Stimulated activated CD4-positive, alpha-beta T cell treated with anti-CD3 and anti-CD28 coated beads, Interleukin-15, amount 100 ng/mL, for 24 hours (primary cell): ENCODE measurements around the gene NUDT3.
A peak's percentile ranks its signal among the peaks of the same experiment; 100 is the strongest.
"Not testable (repeated sequence)": the region's sequence is repeated elsewhere in the genome, so short reads cannot be mapped to it uniquely, and the experiment has no call there.

Experiments
- DNase-seq: peaks from one replicate; pipeline ENCODE4 v3.0.0-alpha.2; 2020

NUDT3 gene

DNA sequence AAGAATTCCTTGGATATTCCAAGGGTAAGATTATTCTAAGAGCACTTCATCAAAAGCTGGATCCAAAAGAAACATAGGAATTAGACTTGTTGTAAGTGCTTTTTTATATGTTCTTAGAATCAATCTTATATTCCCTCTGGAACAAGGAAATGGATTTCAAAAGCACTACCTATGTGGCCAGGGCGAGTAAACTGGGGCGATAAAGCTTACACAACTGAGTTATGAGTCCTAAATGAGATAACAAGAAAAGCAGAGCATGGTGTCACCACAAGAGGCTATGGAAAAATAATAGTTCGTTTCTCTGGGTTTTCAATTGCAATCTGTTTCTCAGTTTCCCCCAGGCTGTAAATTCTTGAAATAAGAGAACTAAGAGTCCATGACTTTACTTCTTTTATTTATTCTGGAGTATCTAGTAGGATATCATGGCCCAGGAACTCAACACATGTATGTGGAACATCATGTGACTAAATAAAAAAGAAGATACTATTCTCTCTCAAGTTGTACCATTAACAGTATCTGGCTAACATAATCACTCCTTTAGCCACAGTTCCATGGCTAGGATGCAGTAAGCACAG is 51.5 kb downstream of the NUDT3 start:
- DNase-seq, result no peak

DNA sequence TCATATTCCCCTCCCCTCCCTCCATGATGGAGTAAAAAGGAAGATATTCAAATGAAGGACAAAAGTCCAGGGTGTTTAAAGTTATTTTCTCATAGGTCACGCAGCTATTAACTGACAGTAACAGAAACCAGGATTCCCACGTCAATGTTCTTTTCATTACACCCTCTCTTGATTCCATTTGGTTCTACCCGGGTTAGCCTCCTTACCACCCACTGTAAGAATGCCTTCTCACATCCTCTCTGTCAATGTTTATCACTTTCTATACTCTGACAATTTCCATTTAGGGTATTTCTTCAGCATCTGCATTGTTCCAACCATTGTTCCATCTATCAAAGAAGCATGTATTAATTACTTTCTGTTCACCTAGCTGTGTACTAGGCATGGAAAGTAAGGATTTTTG is 52.1 kb downstream of the NUDT3 start:
- DNase-seq, result no peak

DNA sequence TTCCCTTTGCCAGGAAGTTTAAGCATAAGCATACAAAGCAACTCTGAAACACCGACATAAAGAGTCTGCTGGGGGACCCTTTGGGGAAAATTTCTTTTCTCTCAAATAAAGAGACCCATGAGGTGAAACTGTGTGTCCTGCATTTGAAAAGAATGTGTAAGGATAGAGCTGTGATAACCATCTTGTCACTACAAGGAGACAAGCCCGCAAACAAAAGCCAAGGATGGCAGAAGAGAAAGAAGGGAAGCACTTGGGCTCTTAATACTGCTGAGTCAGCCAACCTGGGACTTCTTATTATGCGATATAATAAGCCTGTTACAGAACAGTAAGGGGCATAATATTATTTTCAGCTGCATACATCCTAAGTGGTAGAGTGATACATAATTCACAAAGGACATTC is 52.5 kb downstream of the NUDT3 start:
- no peak for DNase-seq

DNA sequence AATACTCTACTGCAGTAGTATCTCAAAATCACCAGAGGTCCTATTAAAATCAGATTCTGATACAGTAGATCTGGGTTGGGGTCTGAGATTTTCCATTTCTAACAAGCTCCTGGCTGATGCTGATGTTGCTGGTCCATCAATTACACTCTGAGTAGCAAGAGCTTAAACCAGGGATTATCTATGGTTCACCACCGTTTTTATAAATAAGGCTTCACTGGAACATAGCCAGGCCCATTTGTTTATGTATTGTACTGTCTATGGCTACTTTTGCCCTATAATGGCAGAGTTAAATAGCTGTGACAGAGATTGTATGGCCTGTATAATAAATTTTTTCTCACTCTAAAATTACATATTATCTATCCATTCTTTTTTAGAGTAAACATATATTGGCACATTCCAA is 53.0 kb downstream of the NUDT3 start:
- DNase-seq, result no peak

DNA sequence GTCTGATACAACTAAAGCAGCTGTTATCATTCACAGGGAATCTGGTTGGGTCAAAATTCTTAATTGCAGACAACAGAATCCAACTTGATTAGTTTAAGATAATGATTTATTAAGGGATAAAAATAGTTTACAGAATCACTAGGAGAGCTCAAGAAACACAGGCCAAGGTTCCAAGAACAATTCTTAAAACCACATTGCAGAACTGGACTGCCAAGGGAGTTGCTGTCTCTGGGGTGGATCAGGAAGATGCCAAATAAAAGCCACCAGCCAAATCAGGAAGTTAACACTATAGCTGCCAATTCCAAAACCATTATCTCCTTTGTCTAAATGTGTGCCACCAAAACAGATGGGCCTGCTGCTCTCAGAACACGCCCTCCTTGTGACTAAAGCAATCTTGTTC is 53.7 kb downstream of the NUDT3 start:
- no peak for DNase-seq

DNA sequence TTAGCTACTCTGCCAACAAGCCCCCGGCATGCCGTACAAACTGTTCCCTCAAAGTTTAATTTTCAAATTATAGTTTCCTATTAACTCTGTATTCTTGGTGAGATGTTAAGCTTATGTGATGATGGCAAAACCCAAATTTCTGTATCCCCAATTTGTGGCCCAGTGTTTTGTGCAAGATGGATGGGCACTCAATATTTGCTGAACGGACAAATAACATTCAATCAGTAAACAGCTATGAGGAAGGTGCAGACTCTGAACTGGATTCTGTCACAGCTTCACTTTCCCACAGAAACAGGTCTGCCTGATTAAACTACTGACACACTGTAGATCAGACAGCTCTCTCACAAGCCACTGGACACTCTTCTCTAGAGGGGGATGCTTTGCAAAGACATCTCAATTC is 54.1 kb downstream of the NUDT3 start:
- no peak for DNase-seq

DNA sequence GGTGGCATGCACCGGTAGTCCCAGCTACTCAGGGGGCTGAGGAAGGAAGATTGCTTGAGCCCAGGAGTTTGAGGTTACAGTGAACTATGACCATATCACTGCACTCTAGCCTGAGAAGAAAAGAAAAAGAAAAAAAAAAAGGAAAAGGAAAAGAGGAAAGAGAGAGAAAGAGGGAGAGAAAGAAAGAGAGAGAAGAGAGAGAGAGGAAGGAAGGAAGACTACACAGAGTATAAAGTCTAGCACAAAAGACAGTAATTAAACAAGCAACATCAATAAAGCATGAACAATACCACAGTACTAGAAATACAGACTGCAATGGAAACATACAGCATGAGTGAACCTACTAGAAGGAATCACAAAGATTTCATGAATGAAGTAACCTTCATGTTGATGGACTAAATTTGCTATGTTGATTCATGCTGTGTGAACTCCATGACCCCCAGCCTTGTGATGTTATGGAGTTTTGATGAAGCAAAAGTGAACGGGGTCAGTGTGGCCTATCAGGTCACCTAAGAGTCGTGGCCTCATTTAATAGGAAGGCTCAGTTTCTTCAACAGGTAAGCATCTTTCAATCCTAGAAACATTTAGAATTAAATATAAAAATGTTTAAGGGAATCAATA is 57.6 kb downstream of the NUDT3 start:
- DNase-seq, result no peak

DNA sequence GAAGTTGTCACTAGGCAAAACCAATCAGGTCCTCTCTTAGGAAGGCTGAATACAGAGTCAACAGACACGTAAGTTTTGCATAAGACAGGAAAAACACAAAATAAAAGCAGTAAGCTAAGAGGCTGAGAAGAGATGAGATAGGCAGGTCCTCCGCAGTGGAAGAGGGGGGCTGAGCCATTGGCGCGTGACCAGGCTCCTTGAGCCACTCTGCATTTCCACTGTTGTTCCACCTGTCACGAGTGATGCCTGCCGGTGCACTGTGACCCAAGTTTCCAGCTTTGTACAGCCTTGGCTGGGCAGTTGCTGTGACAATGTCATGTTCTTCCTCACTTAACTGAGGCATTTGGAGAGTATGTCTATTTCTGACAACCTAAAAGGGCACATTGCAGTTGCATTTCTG is 58.6 kb downstream of the NUDT3 start:
- DNase-seq, result no peak

DNA sequence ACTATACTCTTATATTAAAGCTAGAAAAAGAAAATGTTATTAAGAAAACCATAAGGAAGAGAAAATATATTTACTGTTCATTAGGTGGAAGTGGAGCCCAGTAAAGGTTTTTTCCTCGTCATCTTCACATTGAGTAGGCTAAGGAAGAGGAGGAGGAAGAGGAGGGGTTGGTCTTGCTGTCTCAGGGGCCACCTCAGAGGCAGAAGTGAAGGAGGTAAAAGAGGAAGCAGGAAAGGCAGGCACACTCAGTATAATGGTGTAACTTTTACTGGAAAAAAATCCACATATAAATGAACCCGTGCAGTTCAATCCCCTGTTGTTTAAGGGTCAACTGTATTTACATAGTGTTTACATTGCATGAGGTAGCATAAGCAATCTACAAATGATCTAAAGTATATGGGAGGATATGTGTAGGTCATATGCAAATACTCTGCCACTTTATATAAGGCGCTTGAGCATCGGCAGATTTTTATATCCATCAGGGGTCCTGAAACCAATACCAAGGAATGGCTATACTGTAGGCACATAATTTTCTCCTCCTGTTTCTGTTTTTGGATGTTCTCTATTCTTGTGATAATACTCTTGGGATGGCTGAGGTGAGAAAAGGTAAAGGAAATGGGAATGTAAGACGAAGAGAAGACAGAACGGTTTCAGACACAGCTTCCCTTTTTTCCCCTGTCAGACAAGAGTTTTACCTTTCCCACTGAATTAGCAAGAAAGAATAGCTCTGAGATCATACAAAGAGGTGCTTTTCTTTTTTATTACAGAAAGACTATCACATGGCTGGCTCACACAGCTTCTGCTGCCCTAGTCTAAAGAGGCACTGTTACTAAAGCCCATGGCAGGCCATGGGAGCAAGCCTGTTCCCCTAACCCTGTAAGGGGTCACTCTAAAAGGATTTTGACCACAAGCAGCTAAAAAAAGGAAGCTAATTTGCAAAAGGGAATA is 59.9 kb downstream of the NUDT3 start:
- DNase-seq, result no peak

DNA sequence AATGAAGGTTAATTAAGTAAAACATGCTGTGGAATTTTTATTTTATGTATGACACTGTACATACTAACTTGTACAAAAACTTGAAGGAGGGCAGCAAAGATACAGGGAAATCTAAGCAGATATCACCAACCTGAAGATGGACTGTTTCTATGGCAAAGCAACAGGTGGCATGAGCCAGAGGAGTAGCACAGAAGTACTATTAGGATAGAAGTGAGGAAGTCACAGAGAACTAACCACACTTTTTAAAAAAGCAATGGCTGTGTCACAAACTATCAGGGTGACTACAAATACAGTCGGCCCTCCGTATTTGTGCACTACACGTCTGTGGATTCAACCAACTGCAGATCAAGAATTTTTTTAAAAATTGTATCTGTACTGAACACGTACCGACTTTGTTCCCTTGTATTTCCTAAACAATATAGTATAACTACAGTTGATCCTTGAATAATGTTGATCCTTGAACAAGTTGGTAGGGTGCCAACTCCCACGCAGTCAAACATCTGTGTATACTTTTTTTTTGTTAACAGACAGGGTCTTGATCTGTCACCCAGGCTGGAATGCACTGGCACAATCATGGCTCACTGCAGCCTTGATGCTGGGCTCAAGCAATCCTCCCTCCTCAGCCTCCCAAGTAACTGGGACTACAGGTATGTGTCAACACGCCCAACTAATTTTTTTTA is 61.0 kb downstream of the NUDT3 start:
- DNase-seq, result no peak

DNA sequence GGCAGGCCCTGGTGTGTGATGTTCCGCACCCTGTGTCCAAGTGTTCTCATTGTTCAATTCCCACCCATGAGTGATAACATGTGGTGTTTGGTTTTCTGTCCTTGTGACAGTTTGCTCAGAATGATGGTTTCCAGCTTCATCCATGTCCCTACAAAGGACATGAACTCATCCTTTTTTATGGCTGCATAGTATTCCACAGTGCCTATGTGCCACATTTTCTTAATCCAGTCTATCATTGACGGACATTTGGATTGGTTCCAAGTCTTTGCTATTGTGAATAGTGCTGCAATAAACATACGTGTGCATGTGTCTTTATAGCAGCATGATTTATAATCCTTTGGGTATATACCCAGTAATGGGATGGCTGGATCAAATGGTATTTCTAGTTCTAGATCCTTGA is 62.7 kb downstream of the NUDT3 start:
- DNase-seq, result not testable (repeated sequence)

DNA sequence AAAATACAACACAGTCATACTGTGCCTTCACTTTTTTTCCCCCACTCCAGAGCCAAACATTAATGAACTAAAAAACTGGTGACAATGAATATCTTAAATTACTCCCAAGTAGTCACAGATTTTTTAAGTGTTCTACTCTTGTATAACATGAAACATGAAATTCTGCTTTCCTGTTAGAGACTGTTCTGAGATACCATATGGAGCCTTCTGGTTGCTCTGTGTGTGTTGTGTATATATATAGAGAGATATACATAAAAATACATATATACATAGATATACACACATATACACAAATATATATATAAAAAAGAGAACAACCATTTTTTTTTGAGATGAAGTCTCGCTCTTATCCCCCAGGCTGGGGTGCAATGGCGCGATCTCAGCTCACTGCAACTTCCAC is 63.5 kb downstream of the NUDT3 start:
- DNase-seq, result no peak

DNA sequence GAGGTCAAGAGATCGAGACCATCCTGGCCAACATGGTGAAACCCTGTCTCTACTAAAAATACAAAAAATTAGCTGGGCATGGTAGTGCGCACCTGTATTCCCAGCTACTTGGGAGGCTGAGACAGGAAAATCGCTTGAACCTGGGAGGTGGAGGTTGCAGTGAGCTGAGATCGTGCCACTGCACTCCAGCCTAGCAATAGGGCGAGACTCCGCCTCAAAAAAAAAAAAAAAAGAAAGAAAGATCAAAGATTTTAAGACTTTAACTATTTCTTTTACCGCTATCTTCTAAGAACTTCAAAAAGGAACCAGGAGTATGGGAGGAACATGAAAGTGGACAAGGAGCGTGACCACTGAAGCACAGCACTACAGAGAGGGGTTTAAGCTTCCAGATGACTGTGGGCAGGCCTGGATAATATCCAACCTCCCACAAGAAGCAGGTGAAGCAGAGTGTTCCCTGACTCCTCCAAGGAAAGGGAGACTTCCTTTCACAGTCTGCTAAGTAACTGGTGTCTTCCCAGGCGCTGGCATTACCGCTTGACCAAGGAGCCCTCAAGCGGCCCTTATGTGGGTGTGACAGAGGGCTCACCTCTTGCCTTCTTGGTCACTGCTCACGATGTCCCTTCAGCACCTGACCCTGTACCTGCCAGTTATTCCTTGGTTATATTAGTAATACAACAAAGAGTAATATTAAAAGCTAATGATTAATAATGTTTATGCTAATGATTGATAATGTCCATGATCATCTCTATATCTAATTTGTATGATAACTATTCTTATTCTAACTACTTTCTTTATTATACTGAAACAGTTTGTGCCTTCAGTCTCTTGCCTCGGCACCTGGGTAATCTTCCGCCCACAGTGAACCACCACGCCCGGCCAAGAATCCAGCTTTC is 64.9 kb downstream of the NUDT3 start:
- DNase-seq, result peak; percentile 12

DNA sequence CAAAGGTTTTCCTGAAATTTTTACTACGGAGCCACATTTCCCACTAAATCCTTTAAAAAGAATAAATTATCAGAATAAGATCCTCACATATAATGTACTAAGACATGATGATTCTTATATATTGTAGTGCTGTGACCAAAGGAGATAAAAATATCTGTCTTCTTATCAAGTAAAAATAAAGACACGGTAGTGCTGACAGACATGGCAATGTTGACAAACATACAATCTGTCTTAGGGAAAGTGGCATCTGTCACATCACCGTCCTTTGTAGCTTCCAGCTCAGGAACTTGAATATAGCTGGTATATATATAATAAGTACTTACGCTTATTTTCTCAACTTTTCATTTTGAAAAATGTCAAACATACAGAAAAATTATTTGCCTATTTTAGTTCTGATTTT is 66.8 kb downstream of the NUDT3 start:
- no peak for DNase-seq

DNA sequence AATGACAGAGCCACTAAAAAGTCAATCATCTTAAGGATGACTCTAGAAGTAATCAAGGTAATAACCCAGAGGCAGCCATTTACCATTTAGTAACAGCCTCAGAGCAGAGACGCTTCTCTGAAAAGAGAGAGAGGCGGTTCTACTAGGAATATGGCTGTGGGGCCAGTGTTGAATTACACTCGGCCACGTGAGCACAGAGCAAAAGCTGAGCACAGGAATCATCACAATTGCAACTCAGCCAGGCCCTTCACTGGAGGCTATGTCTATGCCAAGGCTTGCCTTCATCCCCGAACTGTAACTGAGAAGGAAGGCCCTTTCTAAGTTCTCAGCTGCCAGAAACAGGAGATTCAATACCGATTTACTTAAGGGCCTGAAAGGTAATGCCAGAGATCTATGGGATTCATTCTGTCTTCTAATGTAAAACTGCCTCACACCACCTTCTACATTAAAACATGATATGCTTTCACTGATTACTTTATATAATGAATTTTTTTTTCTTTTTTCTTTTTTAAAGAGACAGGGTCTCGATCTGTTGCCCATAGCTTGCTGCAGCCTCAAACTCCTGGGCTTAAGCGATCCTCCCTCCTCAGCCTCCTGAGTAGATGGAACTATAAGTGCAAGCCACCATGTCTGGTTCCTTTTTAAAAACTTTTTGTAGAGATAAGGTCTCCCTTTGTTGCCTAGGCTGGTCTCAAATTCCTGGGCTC is 67.6 kb downstream of the NUDT3 start:
- no peak for DNase-seq

DNA sequence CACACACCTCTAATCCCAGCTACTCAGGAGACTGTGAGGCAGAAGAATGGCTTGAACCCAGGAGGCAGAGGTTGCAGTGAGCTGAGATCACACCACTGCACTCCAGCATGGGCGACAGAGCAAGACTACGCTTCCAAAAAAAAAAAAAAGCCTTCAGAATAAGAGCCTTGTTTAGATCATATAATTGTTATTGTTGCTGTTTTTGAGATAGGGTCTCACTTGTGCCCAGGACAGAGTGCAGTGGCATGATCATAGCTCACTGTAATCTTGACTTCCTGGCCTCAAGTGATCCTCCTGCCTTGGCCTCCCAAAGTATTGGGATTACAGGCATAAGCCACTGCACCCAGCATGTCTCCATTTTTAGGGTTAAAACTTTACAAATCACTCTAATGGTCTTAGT is 68.2 kb downstream of the NUDT3 start:
- DNase-seq, result not testable (repeated sequence)

DNA sequence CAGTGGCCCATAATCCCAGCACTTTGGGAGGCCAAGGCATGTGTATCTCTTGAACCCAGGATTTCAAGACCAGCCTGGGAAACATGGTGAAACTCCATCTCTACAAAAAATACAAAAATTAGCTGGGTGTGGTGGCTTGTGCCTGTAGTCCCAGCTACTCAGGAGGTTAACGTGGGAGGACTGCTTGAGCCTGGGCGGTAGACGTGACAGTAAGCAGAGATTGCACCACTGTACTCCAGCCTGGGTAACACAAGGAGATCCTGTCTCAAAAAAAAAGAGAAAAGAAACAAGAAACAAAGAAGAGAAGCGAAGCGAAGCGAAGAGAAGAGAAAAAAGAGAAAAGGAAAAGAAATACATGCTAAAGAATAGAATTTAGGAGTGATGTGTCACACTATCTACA is 69.2 kb downstream of the NUDT3 start:
- no peak for DNase-seq

DNA sequence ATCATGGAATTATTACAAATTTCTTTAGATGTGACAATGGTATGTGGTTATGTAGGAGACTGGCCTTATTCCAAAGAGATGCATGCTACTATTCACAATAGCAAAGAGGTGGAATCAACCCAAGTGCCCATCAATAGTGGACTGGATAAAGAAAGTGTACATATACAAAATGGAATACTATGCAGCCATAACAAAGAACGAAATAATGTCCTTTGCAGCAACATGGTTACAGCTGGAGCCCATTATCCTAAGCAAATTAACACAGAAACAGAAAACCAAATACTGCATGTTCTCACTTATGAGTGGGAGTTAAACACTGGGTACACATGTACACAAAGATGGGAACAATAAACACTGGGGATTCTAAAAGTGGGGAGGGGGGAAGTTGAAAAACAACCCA is 69.7 kb downstream of the NUDT3 start:
- DNase-seq, result no peak

DNA sequence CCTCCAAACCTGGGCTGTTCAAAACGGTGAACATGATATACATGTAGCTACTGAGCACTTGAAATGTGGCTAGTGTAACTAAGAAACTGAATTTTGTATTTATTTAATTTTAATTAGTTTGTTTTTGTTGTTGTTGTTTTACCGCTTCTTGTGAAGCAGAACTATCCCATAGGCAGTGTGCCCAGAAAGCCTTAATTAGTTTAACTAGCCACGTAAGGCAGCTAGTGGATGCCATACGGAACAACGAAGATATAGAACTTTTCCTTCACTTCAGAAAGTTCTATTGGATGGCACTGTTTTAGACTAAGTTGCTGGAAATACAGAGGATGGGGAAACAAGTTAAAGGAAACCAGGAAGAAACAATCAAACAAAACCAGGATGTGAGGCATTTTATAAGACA is 70.6 kb downstream of the NUDT3 start:
- DNase-seq, result no peak

DNA sequence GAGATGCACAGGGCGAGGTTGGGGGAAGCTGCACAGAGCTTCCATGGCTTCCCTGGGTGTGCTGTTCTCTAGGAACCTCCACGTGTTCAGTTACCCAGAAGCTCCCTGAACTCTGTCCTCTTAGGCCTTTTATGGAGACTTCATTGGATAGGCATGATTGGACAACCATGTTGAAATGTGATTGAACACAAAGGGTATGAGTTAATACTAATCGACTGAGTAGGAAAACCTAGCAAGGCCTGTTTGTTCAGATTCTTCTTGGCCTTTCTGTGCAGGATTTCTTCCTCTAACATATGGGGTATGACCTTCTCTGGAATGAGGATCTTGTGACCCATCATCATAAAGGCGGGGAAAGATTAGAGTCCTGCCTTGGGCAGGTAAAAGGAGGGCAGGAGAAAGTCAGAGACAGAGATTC is 73.0 kb downstream of the NUDT3 start:
- DNase-seq, result no peak

DNA sequence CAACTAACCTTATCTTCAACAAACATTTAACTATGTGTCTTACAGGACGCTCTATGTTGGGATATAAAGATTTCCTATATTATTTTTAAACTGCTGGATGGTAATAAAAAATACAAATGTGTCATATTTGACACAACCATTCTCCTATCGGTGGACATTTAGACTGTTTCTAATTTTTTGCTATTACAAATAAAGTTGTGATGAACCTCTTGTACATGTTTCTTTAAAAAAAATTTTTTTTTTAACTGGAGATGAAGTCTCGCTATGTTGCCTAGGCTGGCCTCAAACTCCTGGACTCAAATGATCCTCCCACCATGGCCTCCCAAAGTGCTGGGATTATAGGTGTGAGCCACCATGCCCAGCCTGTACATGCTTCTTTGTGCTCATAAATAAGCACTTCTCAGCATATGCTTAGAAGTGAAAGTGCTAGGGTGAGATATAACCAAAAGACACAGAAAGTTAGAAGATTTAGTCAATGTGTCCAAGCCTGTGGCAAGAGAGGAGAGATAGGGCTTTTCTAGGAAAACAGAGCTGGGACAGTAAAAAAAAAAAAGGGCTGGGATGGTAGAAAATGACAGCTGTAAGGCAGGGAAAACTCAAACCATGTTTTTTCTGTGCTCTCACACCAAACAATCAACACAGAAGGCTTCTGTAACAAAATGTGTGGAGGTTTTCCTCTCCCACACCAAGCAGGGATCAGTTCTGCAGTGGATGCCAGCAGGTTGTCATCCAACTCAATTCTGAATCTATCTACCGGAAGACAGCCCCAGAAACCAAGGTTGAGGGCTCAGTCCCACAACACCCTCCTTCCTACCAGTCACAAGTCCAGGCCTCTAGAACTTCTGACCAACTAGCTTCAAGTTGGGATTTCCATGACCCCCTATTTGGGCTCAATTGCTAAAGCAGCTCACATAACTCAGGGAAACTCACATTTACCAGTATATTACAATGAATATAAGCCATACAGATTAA is 73.7 kb downstream of the NUDT3 start:
- DNase-seq, result no peak
